Liver (tissue), 9 donors: ENCODE data around the gene GPATCH8. TPM values are rescaled to one million over a fixed set of nuclear protein-coding genes. Genes with fewer than 3 reads are reported as not detected.

Experiments used
- DNase-seq: peaks from one replicate; pipeline ENCODE4 v3.0.0-alpha.2; 2017; ENCODE audit warnings: low spot score
- H3K27ac ChIP-seq, 2 donors: one replicate each; pipeline ENCODE4 v1.7.0; 2013; ENCODE audit warnings: inconsistent platforms in 2 of 2, low read length in 2 of 2, control low read depth in 1 of 2, low read depth in 1 of 2, mild to moderate bottlenecking in 1 of 2
- H3K27me3 ChIP-seq, 4 donors: one replicate each; pipeline versions ENCODE4 v1.6.1 to v1.7.0; 2013; ENCODE audit warnings: low read length in 3 of 4, inconsistent platforms in 1 of 4, mild to moderate bottlenecking in 1 of 4, moderate library complexity in 1 of 4; ENCODE audit not compliant: control insufficient read depth in 4 of 4, insufficient read depth in 4 of 4
- H3K36me3 ChIP-seq, 4 donors: one replicate each; pipeline versions ENCODE4 v1.6.1 to v1.7.0; 2013; ENCODE audit warnings: low read length in 3 of 4, mild to moderate bottlenecking in 3 of 4, low read depth in 1 of 4, moderate library complexity in 1 of 4; ENCODE audit not compliant: control insufficient read depth in 4 of 4, insufficient read depth in 3 of 4
- H3K4me1 ChIP-seq, 4 donors: one replicate each; pipeline versions ENCODE4 v1.6.1 to v1.7.0; 2013; ENCODE audit warnings: low read length in 3 of 4, mild to moderate bottlenecking in 3 of 4, moderate library complexity in 1 of 4; ENCODE audit not compliant: control insufficient read depth in 4 of 4, insufficient read depth in 4 of 4
- H3K4me3 ChIP-seq, 3 donors: one replicate each; pipeline versions ENCODE4 v1.6.1 to v1.7.0; 2013; ENCODE audit warnings: low read length in 3 of 3, control low read depth in 1 of 3, low read depth in 1 of 3, mild to moderate bottlenecking in 1 of 3
- H3K9ac ChIP-seq, 2 donors: one replicate each; pipeline ENCODE4 v1.7.0; 2013; ENCODE audit warnings: low read length in 2 of 2, mild to moderate bottlenecking in 2 of 2, moderate library complexity in 2 of 2, control low read depth in 1 of 2, low read depth in 1 of 2
- H3K9me3 ChIP-seq, 4 donors: one replicate each; pipeline versions ENCODE4 v1.6.1 to v1.7.0; 2013; ENCODE audit warnings: low read length in 3 of 4; ENCODE audit not compliant: control insufficient read depth in 4 of 4
- ATF3 ChIP-seq: IDR thresholded peaks from 2 replicates; pipeline ENCODE4 v1.6.1; 2016; ENCODE audit warnings: antibody characterized with exemption
- EGR1 ChIP-seq, 2 donors: IDR thresholded peaks; 2 replicates each; pipeline ENCODE4 v1.6.1; 2016 to 2018; ENCODE audit warnings: antibody characterized with exemption in 2 of 2, low read depth in 2 of 2
- FOXA1 ChIP-seq: IDR thresholded peaks from 2 replicates; pipeline ENCODE4 v1.6.1; 2016; ENCODE audit warnings: antibody characterized with exemption
- FOXA2 ChIP-seq: IDR thresholded peaks from 2 replicates; pipeline ENCODE4 v1.6.1; 2016; ENCODE audit warnings: antibody characterized with exemption
- GABPA ChIP-seq, 2 donors: IDR thresholded peaks in 1 of 2; conservative IDR thresholded peaks in 1 of 2; 2 replicates each; pipeline ENCODE4 v1.6.1; 2016; ENCODE audit warnings: antibody characterized with exemption in 2 of 2, mild to moderate bottlenecking in 1 of 2, moderate library complexity in 1 of 2
- HNF4A ChIP-seq, 2 donors: conservative IDR thresholded peaks; 2 replicates each; pipeline ENCODE4 v1.6.1; 2016; ENCODE audit warnings: antibody characterized with exemption in 2 of 2, mild to moderate bottlenecking in 2 of 2
- HNF4G ChIP-seq: IDR thresholded peaks from 2 replicates; pipeline ENCODE4 v1.6.1; 2016; ENCODE audit warnings: antibody characterized with exemption
- JUND ChIP-seq, 2 donors: IDR thresholded peaks; 2 replicates each; pipeline ENCODE4 v1.6.1; 2016; ENCODE audit warnings: antibody characterized with exemption in 2 of 2
- NR2F2 ChIP-seq: IDR thresholded peaks from 2 replicates; pipeline ENCODE4 v1.6.1; 2016; ENCODE audit warnings: antibody characterized with exemption
- RAD21 ChIP-seq, 2 donors: IDR thresholded peaks; 2 replicates each; pipeline ENCODE4 v1.6.1; 2016; ENCODE audit warnings: antibody characterized with exemption in 2 of 2, mild to moderate bottlenecking in 2 of 2
- REST ChIP-seq: IDR thresholded peaks from 2 replicates; pipeline ENCODE4 v1.6.1; 2016; ENCODE audit warnings: antibody characterized with exemption, mild to moderate bottlenecking
- RXRA ChIP-seq, 2 donors: IDR thresholded peaks; 2 replicates each; pipeline ENCODE4 v1.6.1; 2017 to 2018; ENCODE audit warnings: antibody characterized with exemption in 2 of 2, mild to moderate bottlenecking in 1 of 2
- SP1 ChIP-seq: IDR thresholded peaks from 2 replicates; pipeline ENCODE4 v1.6.1; 2018; ENCODE audit warnings: antibody characterized with exemption, mild to moderate bottlenecking
- YY1 ChIP-seq: IDR thresholded peaks from 2 replicates; pipeline ENCODE4 v1.6.1; 2016; ENCODE audit warnings: antibody characterized with exemption, mild to moderate bottlenecking
- ZBTB33 ChIP-seq: IDR thresholded peaks from 2 replicates; pipeline ENCODE4 v1.6.1; 2016; ENCODE audit warnings: antibody characterized with exemption
- WGBS: extraction: QIAGEN DNeasy Blood & Tissue Kit; methylation state at CpG from one replicate; pipeline ENCODE4 v1.1.7; 2013; 5-methylcytosine and 5-hydroxymethylcytosine counted together
- polyA plus RNA-seq, 2 donors: library from polyadenylated mRNA; stranded (reverse) in 1 of 2; unstranded in 1 of 2; fragments of 200-250 nt in 1 of 2; fragments of >200 nt in 1 of 2; fragmentation: Nextera tagmentation in 1 of 2; extraction: Ambion mirVana in 1 of 2; gene quantifications; one replicate each; pipeline versions ENCODE4 v1.2.1 to v1.2.3, GENCODE V29; 2013 to 2015
- total RNA-seq, 2 donors: library from RNA; depleted of rRNA; stranded (reverse); fragments of >200 nt; gene quantifications; one replicate each; pipeline ENCODE4 v1.2.3, GENCODE V29; 2014
- donor health status: healthy.
- donor health status: healthy.
- donor health status: healthy.
- donor health status: healthy.
- donor health status: healthy.

The GPATCH8 gene
- total and polyA plus RNA-seq, 4 donors: 4.2 to 21.8 (median 9.9) TPM

GRCh38 chr17:44349553-44350070 is 153.6 kb downstream of the GPATCH8 start:
- Histone ChIP-seq H3K27me3 (no peaks in the 10 kb centered on the region), H3K9me3 (no peaks in the 10 kb centered on the region), H3K36me3 (peaks cover 4 to 32% (median 15%) of the 10 kb centered on the region in 4 donors), H3K4me1 (peaks cover 0 to 21% (median 11%) of the 10 kb centered on the region in 4 donors), H3K9ac (no peak overlapping the region), H3K27ac (no peak overlapping the region), H3K4me3 (no peak overlapping the region)
- WGBS: 92% methylated on average over 12 of the region's 12 CpGs
- no peak for DNase-seq
- TF ChIP-seq ZBTB33 (no peak), YY1 (no peak), FOXA2 (no peak), SP1 (no peak), FOXA1 (no peak), JUND (IDR thresholded peaks at IDR 0.05) (no peak), ATF3 (no peak), EGR1 (IDR thresholded peaks at IDR 0.05; ENCODE audit: low read depth in 2 of 2) (no peak), HNF4G (no peak), RAD21 (IDR thresholded peaks at IDR 0.05) (no peak), NR2F2 (no peak), REST (no peak), HNF4A (conservative IDR thresholded peaks at IDR 0.05) (no peak), GABPA (IDR thresholded peaks at IDR 0.05 in 1 of 2, conservative IDR thresholded peaks at IDR 0.05 in 1 of 2) (no peak), RXRA (IDR thresholded peaks at IDR 0.05) (no peak)

- Histone ChIP-seq H3K4me1 (peaks cover 0 to 26% (median 12%) of the 10 kb centered on the region in 4 donors), H3K9me3 (no peaks in the 10 kb centered on the region), H3K9ac (no peak overlapping the region), H3K36me3 (peaks cover 4 to 32% (median 15%) of the 10 kb centered on the region in 4 donors), H3K27ac (no peak overlapping the region), H3K27me3 (no peaks in the 10 kb centered on the region), H3K4me3 (no peak overlapping the region)
- 94% methylated on average over 6 of the region's 6 CpGs for WGBS
- no peak for DNase-seq
- TF ChIP-seq EGR1 (IDR thresholded peaks at IDR 0.05; ENCODE audit: low read depth in 2 of 2): no peak
- no peak for TF ChIP-seq RXRA (IDR thresholded peaks at IDR 0.05)
- TF ChIP-seq ZBTB33: no peak
- no peak for TF ChIP-seq SP1
These were observed 154.2 kb downstream of the GPATCH8 start for GRCh38 chr17:44348988-44349364.
